Measurements from ENCODE around the gene COL26A1. TPM values are rescaled to one million over a fixed set of nuclear protein-coding genes. Genes with fewer than 3 reads are reported as not detected.
"Not testable (repeated sequence)": the region's sequence is repeated elsewhere in the genome, so short reads cannot be mapped to it uniquely, and the experiment has no call there.

Gene COL26A1
- total RNA-seq, 1 donor from 2014 or later: not detected

- DNase-seq: no peak
These were observed 90.9 kb downstream of the COL26A1 start for GRCh38 chr7:101453617-101454016.

- DNase-seq: no peak
These were observed 94.5 kb downstream of the COL26A1 start for GRCh38 chr7:101457001-101457750.

GRCh38 chr7:101465131-101465530 is 102.5 kb downstream of the COL26A1 start:
- DNase-seq: no peak

GRCh38 chr7:101465576-101466196 is 103.0 kb downstream of the COL26A1 start:
- DNase-seq: no peak

- DNase-seq: no peak
These were observed 104.2 kb downstream of the COL26A1 start for GRCh38 chr7:101466871-101467270.

GRCh38 chr7:101468546-101469275 is 106.0 kb downstream of the COL26A1 start:
- no peak for DNase-seq

- no peak for DNase-seq
These were observed 108.2 kb downstream of the COL26A1 start for GRCh38 chr7:101470668-101471487.

GRCh38 chr7:101474178-101474577 is 111.5 kb downstream of the COL26A1 start:
- no peak for DNase-seq

GRCh38 chr7:101475691-101476090 is 113.0 kb downstream of the COL26A1 start:
- not testable (repeated sequence) for DNase-seq

GRCh38 chr7:101479217-101479616 is 116.5 kb downstream of the COL26A1 start:
- DNase-seq: no peak

GRCh38 chr7:101486056-101486432 is 123.4 kb downstream of the COL26A1 start:
- DNase-seq: not testable (repeated sequence)

GRCh38 chr7:101486433-101487104 is 123.9 kb downstream of the COL26A1 start:
- DNase-seq: no peak

GRCh38 chr7:101487105-101487458 is 124.4 kb downstream of the COL26A1 start:
- DNase-seq: no peak

- no peak for DNase-seq
These were observed 125.1 kb downstream of the COL26A1 start for GRCh38 chr7:101487753-101488152.

GRCh38 chr7:101488826-101489572 is 126.3 kb downstream of the COL26A1 start:
- no peak for DNase-seq

- not testable (repeated sequence) for DNase-seq
These were observed 127.8 kb downstream of the COL26A1 start for GRCh38 chr7:101490439-101490838.

GRCh38 chr7:101491442-101491841 is 128.8 kb downstream of the COL26A1 start:
- DNase-seq: not testable (repeated sequence)

- no peak for DNase-seq
These were observed 132.1 kb downstream of the COL26A1 start for GRCh38 chr7:101494602-101495329.

GRCh38 chr7:101496017-101496416 is 133.3 kb downstream of the COL26A1 start:
- no peak for DNase-seq

- DNase-seq: no peak
These were observed 138.7 kb downstream of the COL26A1 start for GRCh38 chr7:101501351-101501750.

All from dermis blood vessel endothelial cell (primary cell).